ENCODE measurements around the gene SLC35G3. TPM values are rescaled to one million over a fixed set of nuclear protein-coding genes. Genes with fewer than 3 reads are reported as not detected.

SLC35G3 gene
- total and polyA plus RNA-seq, 2 of the 13 experiments (the other 11 are each of a cell fraction or from before 2014, with no cell fraction given) = not detected

GRCh38 chr17:35242805-35243560 is 48.8 kb upstream of the SLC35G3 start, which contains the start of gene SLFN5 (continued):
- TF ChIP-seq ZNF687 (CRISPR knock-in tag; IDR thresholded peaks at IDR 0.05) (peak; percentile 43), ZNF597 (CRISPR knock-in tag; IDR thresholded peaks at IDR 0.05) (no peak), REST (IDR thresholded peaks at IDR 0.05; ENCODE audit: borderline replicate concordance in 1 of 2, low read depth in 1 of 2, low read length in 2 of 2) (no peak), ZNF790 (CRISPR knock-in tag; IDR thresholded peaks at IDR 0.05; ENCODE audit: borderline replicate concordance) (no peak), PRPF4 (IDR thresholded peaks at IDR 0.05; ENCODE audit: low read depth, low read length, poor library complexity, severe bottlenecking) (no peak), TAF1 (CRISPR knock-in tag; IDR thresholded peaks at IDR 0.05) (peak; percentile 55; the same call in 1 of the 2 replicates), RBM39 (IDR thresholded peaks at IDR 0.05; ENCODE audit: low read depth, low read length, poor library complexity, severe bottlenecking) (peak; percentile 8), TCF7 (IDR thresholded peaks at IDR 0.05; ENCODE audit: low read depth) (no peak), ZNF335 (CRISPR knock-in tag; IDR thresholded peaks at IDR 0.05) (no peak), ZBTB38 (CRISPR knock-in tag; IDR thresholded peaks at IDR 0.05) (no peak), RFXAP (CRISPR knock-in tag; IDR thresholded peaks at IDR 0.05; ENCODE audit: borderline replicate concordance) (no peak), HNRNPLL (IDR thresholded peaks at IDR 0.05; ENCODE audit: low read depth, low read length, poor library complexity, severe bottlenecking) (peak; percentile 7), NFIB (CRISPR knock-in tag; IDR thresholded peaks at IDR 0.05; ENCODE audit: borderline replicate concordance) (no peak), REPIN1 (CRISPR knock-in tag; IDR thresholded peaks at IDR 0.05; ENCODE audit: borderline replicate concordance, low read depth) (0 out of 2 replicates have a peak, but pooled peaks have one; percentile 37)
- TF ChIP-seq, protein P1, sequence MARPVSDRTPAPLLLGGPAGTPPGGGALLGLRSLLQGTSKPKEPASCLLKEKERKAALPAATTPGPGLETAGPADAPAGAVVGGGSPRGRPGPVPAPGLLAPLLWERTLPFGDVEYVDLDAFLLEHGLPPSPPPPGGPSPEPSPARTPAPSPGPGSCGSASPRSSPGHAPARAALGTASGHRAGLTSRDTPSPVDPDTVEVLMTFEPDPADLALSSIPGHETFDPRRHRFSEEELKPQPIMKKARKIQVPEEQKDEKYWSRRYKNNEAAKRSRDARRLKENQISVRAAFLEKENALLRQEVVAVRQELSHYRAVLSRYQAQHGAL (CRISPR knock-in tag; IDR thresholded peaks at IDR 0.05; ENCODE audit: not compliant biosample characterization) = no peak
- TF ChIP-seq, protein P2, sequence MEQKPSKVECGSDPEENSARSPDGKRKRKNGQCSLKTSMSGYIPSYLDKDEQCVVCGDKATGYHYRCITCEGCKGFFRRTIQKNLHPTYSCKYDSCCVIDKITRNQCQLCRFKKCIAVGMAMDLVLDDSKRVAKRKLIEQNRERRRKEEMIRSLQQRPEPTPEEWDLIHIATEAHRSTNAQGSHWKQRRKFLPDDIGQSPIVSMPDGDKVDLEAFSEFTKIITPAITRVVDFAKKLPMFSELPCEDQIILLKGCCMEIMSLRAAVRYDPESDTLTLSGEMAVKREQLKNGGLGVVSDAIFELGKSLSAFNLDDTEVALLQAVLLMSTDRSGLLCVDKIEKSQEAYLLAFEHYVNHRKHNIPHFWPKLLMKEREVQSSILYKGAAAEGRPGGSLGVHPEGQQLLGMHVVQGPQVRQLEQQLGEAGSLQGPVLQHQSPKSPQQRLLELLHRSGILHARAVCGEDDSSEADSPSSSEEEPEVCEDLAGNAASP (CRISPR knock-in tag; IDR thresholded peaks at IDR 0.05; ENCODE audit: borderline replicate concordance) = no peak
